GM12891 (cell line): ENCODE results near the gene GJB1.

Experiments
- POLR2A ChIP-seq: IDR thresholded peaks from 2 replicates; pipeline ENCODE4 v1.6.1; 2011; ENCODE audit warnings: low read depth, low read length, control low read depth
- POLR2AphosphoS5 ChIP-seq: IDR thresholded peaks from 2 replicates; pipeline ENCODE4 v1.6.1; 2011; ENCODE audit warnings: low read depth, low read length, control low read depth
- POU2F2 ChIP-seq: IDR thresholded peaks from 2 replicates; pipeline ENCODE4 v1.6.1; 2011; ENCODE audit warnings: low read depth, mild to moderate bottlenecking, control low read depth, low read length, moderate library complexity
- SPI1 ChIP-seq: IDR thresholded peaks from 2 replicates; pipeline ENCODE4 v1.6.1; 2011; ENCODE audit warnings: low read depth, low read length, control low read depth
- TAF1 ChIP-seq: IDR thresholded peaks from 2 replicates; pipeline ENCODE4 v1.6.1; 2011; ENCODE audit warnings: low read depth, low read length, control low read depth

DNA sequence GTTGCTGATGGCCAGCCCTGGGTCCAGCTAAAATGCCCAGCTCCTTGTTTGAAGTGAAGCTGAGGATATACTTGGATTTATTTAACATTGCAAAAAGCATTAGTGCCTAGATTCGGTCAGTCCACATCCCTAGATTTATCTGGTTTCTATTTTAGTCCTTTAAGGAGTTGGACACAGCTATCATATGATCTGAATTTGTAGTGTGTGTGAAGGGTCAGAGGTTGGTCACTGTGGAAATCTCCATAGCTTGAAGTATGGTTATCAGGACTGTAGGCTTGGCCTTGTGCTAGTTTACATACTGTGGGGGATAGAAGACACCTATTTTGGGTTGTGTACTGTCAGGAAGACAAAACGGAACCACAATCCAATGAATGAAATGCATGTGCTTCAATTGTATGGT is 49.6 kb upstream of the GJB1 start:
- TF ChIP-seq TAF1 (no peak), POLR2AphosphoS5 (no peak), POLR2A (no peak), SPI1 (no peak), POU2F2 (no peak)
